SK-N-SH (cell line): ENCODE results near the gene PARVB. TPM values are rescaled to one million over a fixed set of nuclear protein-coding genes. Genes with fewer than 3 reads are reported as not detected.

ENCODE experiments used
- CTCF ChIA-PET: fragments of 300-600, 350-600 bp; formaldehyde crosslinking; extraction: SDS; loops from one replicate; lab custom pipeline; 2021; lab: Yijun Ruan, JAX
- POLR2A ChIA-PET: fragments of 350-600 bp; sonication (Branson Sonifier 250); formaldehyde crosslinking; extraction: SDS; loops from one replicate; lab custom pipeline; 2020; ENCODE audit warnings: antibody characterized with exemption, inconsistent platforms; lab: Yijun Ruan, JAX
- DNase-seq: peaks from one replicate; pipeline ENCODE4 v3.0.0; 2012
- H2AFZ ChIP-seq: fragments of 200-600 bp; sonication (generic); 2 replicates; pipeline ENCODE4 v1.8.1; 2016; ENCODE audit warnings: antibody characterized with exemption, mild to moderate bottlenecking, low read depth
- H3F3A ChIP-seq: fragments of 200-600 bp; sonication (generic); replicated peaks from 2 replicates; pipeline ENCODE3; 2016; ENCODE audit warnings: antibody characterized with exemption, mild to moderate bottlenecking; ENCODE audit not compliant: insufficient read depth
- H3K27ac ChIP-seq, 2 experiments: fragments of 200-500 bp in 1 of 2; fragments of 200-600 bp in 1 of 2; sonication (Bioruptor generic) in 1 of 2; sonication (generic), shearing (Covaris generic) in 1 of 2; 2 replicates each; pipeline versions ENCODE4 v1.5.1 to v1.6.1; 2014 to 2016; ENCODE audit warnings: low read depth in 2 of 2, inconsistent platforms in 1 of 2, low read length in 1 of 2, mild to moderate bottlenecking in 1 of 2, mixed read lengths in 1 of 2
- H3K27me3 ChIP-seq: fragments of 200-600 bp; sonication (generic), shearing (Covaris generic); 2 replicates; pipeline ENCODE4 v1.6.1; 2016; ENCODE audit warnings: mixed run types; ENCODE audit not compliant: insufficient read depth
- H3K36me3 ChIP-seq, 2 experiments: fragments of 200-500 bp in 1 of 2; fragments of 200-600 bp in 1 of 2; sonication (Bioruptor generic) in 1 of 2; sonication (generic) in 1 of 2; replicated peaks in 1 of 2; 2 replicates each; pipeline versions ENCODE3 to v1.5.1; 2014 to 2016; ENCODE audit warnings: low read length in 1 of 2, mild to moderate bottlenecking in 1 of 2; ENCODE audit not compliant: insufficient read depth in 2 of 2, control insufficient read depth in 1 of 2
- H3K4me1 ChIP-seq, 2 experiments: fragments of 200-500 bp in 1 of 2; fragments of 200-600 bp in 1 of 2; sonication (Bioruptor generic) in 1 of 2; sonication (generic), shearing (Covaris generic) in 1 of 2; 2 replicates each; pipeline versions ENCODE4 v1.5.1 to v1.6.1; 2014 to 2016; ENCODE audit warnings: low read depth in 1 of 2, low read length in 1 of 2, mixed run types in 1 of 2; ENCODE audit not compliant: insufficient read depth in 2 of 2, control insufficient read depth in 1 of 2
- H3K4me2 ChIP-seq: fragments of 200-600 bp; sonication (generic), shearing (Covaris generic); 2 replicates; pipeline ENCODE4 v1.6.1; 2017; ENCODE audit warnings: mixed run types
- H3K4me3 ChIP-seq, 2 experiments: fragments of 200-500 bp in 1 of 2; fragments of 200-600 bp in 1 of 2; sonication (Bioruptor generic) in 1 of 2; sonication (generic), shearing (Covaris generic) in 1 of 2; 2 replicates each; pipeline versions ENCODE4 v1.5.1 to v1.8.1; 2014 to 2016; ENCODE audit warnings: low read depth in 2 of 2, inconsistent platforms in 1 of 2, low read length in 1 of 2, mild to moderate bottlenecking in 1 of 2, mixed read lengths in 1 of 2, moderate library complexity in 1 of 2
- H3K79me2 ChIP-seq: fragments of 200-600 bp; sonication (generic); 2 replicates; pipeline ENCODE4 v1.8.1; 2017; ENCODE audit warnings: mild to moderate bottlenecking; ENCODE audit not compliant: insufficient read depth
- H3K9ac ChIP-seq: fragments of 200-600 bp; sonication (generic); 2 replicates; pipeline ENCODE4 v1.6.1; 2017; ENCODE audit warnings: mixed run types
- H3K9me2 ChIP-seq: fragments of 200-600 bp; sonication (generic); 2 replicates; pipeline ENCODE4 v1.6.1; 2017; ENCODE audit warnings: mixed run types
- H3K9me3 ChIP-seq: fragments of 200-600 bp; sonication (generic); 2 replicates; pipeline ENCODE4 v1.6.1; 2017; ENCODE audit warnings: mixed run types, mild to moderate bottlenecking, moderate library complexity
- H4K20me1 ChIP-seq: fragments of 200-600 bp; sonication (generic); 2 replicates; pipeline ENCODE4 v1.6.1; 2017; ENCODE audit warnings: mild to moderate bottlenecking, mixed run types; ENCODE audit not compliant: insufficient read depth
- CTCF ChIP-seq: fragments of 200-600 bp; sonication (generic); IDR thresholded peaks from 2 replicates; pipeline ENCODE4 v1.6.1; 2017; ENCODE audit warnings: antibody characterized with exemption, mild to moderate bottlenecking, moderate library complexity
- ELF1 ChIP-seq: IDR thresholded peaks from 2 replicates; pipeline ENCODE4 v1.4.0; 2012
- EP300 ChIP-seq, 2 experiments: IDR thresholded peaks; 2 replicates each; pipeline versions ENCODE4 v1.4.0 to v1.6.1; 2012; ENCODE audit warnings: borderline replicate concordance in 1 of 2, low read depth in 1 of 2, low read length in 1 of 2
- EZH2phosphoT487 ChIP-seq: fragments of 200-600 bp; sonication (generic); IDR thresholded peaks from 2 replicates; pipeline ENCODE4 v1.6.1; 2017; ENCODE audit warnings: low read depth, mixed run types, mild to moderate bottlenecking, antibody characterized with exemption, moderate library complexity, borderline replicate concordance
- FOSL2 ChIP-seq: IDR thresholded peaks from 2 replicates; pipeline ENCODE4 v1.4.0; 2012; ENCODE audit warnings: low read depth, mild to moderate bottlenecking, moderate library complexity, borderline replicate concordance
- FOXM1 ChIP-seq: IDR thresholded peaks from 2 replicates; pipeline ENCODE4 v1.4.0; 2012; ENCODE audit warnings: low read depth, mild to moderate bottlenecking
- GABPA ChIP-seq: IDR thresholded peaks from 2 replicates; pipeline ENCODE4 v1.4.0; 2012; ENCODE audit warnings: low read depth, mild to moderate bottlenecking
- JUND ChIP-seq: IDR thresholded peaks from 2 replicates; pipeline ENCODE4 v1.4.0; 2012
- MEF2A ChIP-seq: IDR thresholded peaks from 2 replicates; pipeline ENCODE4 v1.4.0; 2012; ENCODE audit warnings: low read depth, borderline replicate concordance
- NFIC ChIP-seq: IDR thresholded peaks from 2 replicates; pipeline ENCODE4 v1.4.0; 2012; ENCODE audit warnings: borderline replicate concordance
- NRF1 ChIP-seq: IDR thresholded peaks from 2 replicates; pipeline ENCODE4 v1.6.1; 2012; ENCODE audit warnings: low read depth, mild to moderate bottlenecking, low read length
- PBX3 ChIP-seq: IDR thresholded peaks from 2 replicates; pipeline ENCODE4; 2012
- RAD21 ChIP-seq: IDR thresholded peaks from 2 replicates; pipeline ENCODE4 v1.6.1; 2012; ENCODE audit warnings: mild to moderate bottlenecking, low read length
- REST ChIP-seq: IDR thresholded peaks from 2 replicates; pipeline ENCODE4 v1.6.1; 2012; ENCODE audit warnings: mild to moderate bottlenecking, low read depth, low read length, moderate library complexity
- RFX5 ChIP-seq: IDR thresholded peaks from 2 replicates; pipeline ENCODE4 v1.6.1; 2012; ENCODE audit warnings: mild to moderate bottlenecking, improper control_type of control experiment, low read length
- RXRA ChIP-seq: IDR thresholded peaks from 2 replicates; pipeline ENCODE4 v1.4.0; 2012; ENCODE audit warnings: low read depth, mild to moderate bottlenecking, borderline replicate concordance
- SIN3A ChIP-seq: IDR thresholded peaks from 2 replicates; pipeline ENCODE4 v1.6.1; 2012; ENCODE audit warnings: low read depth, mild to moderate bottlenecking, low read length, moderate library complexity, borderline replicate concordance
- SMC3 ChIP-seq: IDR thresholded peaks from 2 replicates; pipeline ENCODE4 v1.6.1; 2012; ENCODE audit warnings: low read depth, low read length, improper control_type of control experiment
- TAF1 ChIP-seq: IDR thresholded peaks from 2 replicates; pipeline ENCODE4 v1.6.1; 2012; ENCODE audit warnings: low read depth, mild to moderate bottlenecking, low read length, moderate library complexity, borderline replicate concordance
- TEAD4 ChIP-seq: IDR thresholded peaks from 2 replicates; pipeline ENCODE4 v1.4.0; 2012; ENCODE audit warnings: mild to moderate bottlenecking, borderline replicate concordance; ENCODE audit not compliant: insufficient read depth
- YY1 ChIP-seq: IDR thresholded peaks from 2 replicates; pipeline ENCODE4 v1.4.0; 2012; ENCODE audit warnings: low read depth, mild to moderate bottlenecking
- ZBTB33 ChIP-seq: IDR thresholded peaks from 2 replicates; pipeline ENCODE4 v1.4.0; 2012; ENCODE audit warnings: low read depth, borderline replicate concordance
- WGBS: methylation state at CpG from one replicate; pipeline ENCODE4 v1.1.6; 2017; ENCODE audit warnings: low lambda C conversion rate; 5-methylcytosine and 5-hydroxymethylcytosine counted together
- polyA plus RNA-seq, 3 experiments: library from polyadenylated mRNA; depleted of rRNA; stranded (reverse); fragments of >200 nt; gene quantifications; 2 replicates each; pipeline ENCODE4 v1.2.3, GENCODE V29; 2012

PARVB gene
- polyA plus RNA-seq, 1 of the 3 experiments (the other 2 are of a cell fraction) = 87.8 TPM

GRCh38 chr22:44166498-44167276 is 142.6 kb downstream of the PARVB start (continued):
- TF ChIP-seq FOXM1 (no peak), ELF1 (no peak), EP300 (IDR thresholded peaks at IDR 0.05; ENCODE audit: borderline replicate concordance in 1 of 2, low read depth in 1 of 2, low read length in 1 of 2) (no peak), SIN3A (no peak), TEAD4 (no peak), GABPA (no peak)

- no peak overlapping the region for H3K4me3 ChIP-seq
- H3K79me2 ChIP-seq = no peaks in the 10 kb centered on the region
- H3K9me2 ChIP-seq = no peaks in the 10 kb centered on the region
- H2AFZ ChIP-seq = no peak overlapping the region
- no peaks in the 10 kb centered on the region for H3F3A ChIP-seq
- no peaks in the 10 kb centered on the region for H3K27me3 ChIP-seq
- H3K9ac ChIP-seq = no peak overlapping the region
- WGBS = 64% methylated on average over 9 of the region's 12 CpGs
- no peaks in the 10 kb centered on the region for H3K4me1 ChIP-seq
- H4K20me1 ChIP-seq = no peaks in the 10 kb centered on the region
- ChIA-PET POLR2A (no interaction called here), CTCF (no interaction called here)
- no peak overlapping the region for H3K27ac ChIP-seq
- no peak overlapping the region for H3K4me2 ChIP-seq
- no peaks in the 10 kb centered on the region for H3K9me3 ChIP-seq
- no peak for DNase-seq
- peaks cover 0 to 3% of the 10 kb centered on the region in 2 experiments for H3K36me3 ChIP-seq
- TF ChIP-seq YY1 = no peak
- no peak for TF ChIP-seq NRF1
- no peak for TF ChIP-seq ELF1
- TF ChIP-seq REST = no peak
- no peak for TF ChIP-seq FOSL2
- no peak for TF ChIP-seq JUND
- TF ChIP-seq CTCF = no peak
- TF ChIP-seq SMC3 = no peak
- no peak for TF ChIP-seq GABPA
- no peak for TF ChIP-seq PBX3
- no peak for TF ChIP-seq RFX5
- TF ChIP-seq TAF1 = no peak
- no peak for TF ChIP-seq RAD21
- no peak for TF ChIP-seq ZBTB33
- no peak for TF ChIP-seq NFIC
- no peak for TF ChIP-seq EZH2phosphoT487
- TF ChIP-seq RXRA = no peak
- TF ChIP-seq MEF2A = no peak
- TF ChIP-seq TEAD4 = no peak
Observed at GRCh38 chr22:44167501-44167900, 143.4 kb downstream of the PARVB start.
